Activated naive CD4-positive, alpha-beta T cell treated with anti-CD3 and anti-CD28 coated beads for 36 hours (primary cell): ENCODE results near the gene RBFOX1. TPM values are rescaled to one million over a fixed set of nuclear protein-coding genes. Genes with fewer than 3 reads are reported as not detected.

Experiments used
- CTCF ChIA-PET: fragments of 350-600 bp; sonication (Branson Sonifier 250); formaldehyde crosslinking; loops from one replicate; lab custom pipeline; 2021; ENCODE audit warnings: antibody characterized with exemption; lab: Charles Lee
- DNase-seq: peaks from one replicate; pipeline ENCODE4 v3.0.0-alpha.2; 2020
- H3K27ac Mint-ChIP-seq: one replicate; pipeline ENCODE4 v1.8.0; 2021; ENCODE audit warnings: mild to moderate bottlenecking, mixed read lengths
- H3K27me3 Mint-ChIP-seq: one replicate; pipeline ENCODE4 v1.8.0; 2021; ENCODE audit warnings: low read depth, mixed read lengths
- H3K36me3 Mint-ChIP-seq: one replicate; pipeline ENCODE4 v1.8.0; 2021; ENCODE audit warnings: low read depth, mixed read lengths
- H3K4me1 Mint-ChIP-seq: one replicate; pipeline ENCODE4 v1.8.0; 2021; ENCODE audit warnings: low read depth, mixed read lengths
- H3K4me3 Mint-ChIP-seq: one replicate; pipeline ENCODE4 v1.8.0; 2021; ENCODE audit warnings: mild to moderate bottlenecking, moderate library complexity, mixed read lengths
- H3K9me3 Mint-ChIP-seq: one replicate; pipeline ENCODE4 v1.8.0; 2021; ENCODE audit warnings: mixed read lengths
- intact Hi-C: fragments of 100-400 bp; cut with micrococcal nuclease; formaldehyde crosslinking; loops from one replicate; pipeline ENCODE4 v1.15.1; 2023
- total RNA-seq, 2 experiments: library from RNA; stranded (reverse); gene quantifications; one replicate each; pipeline ENCODE4 v1.2.3, GENCODE V29; 2021

The RBFOX1 gene
- total RNA-seq, 2 experiments from 2014 or later, result not detected

- Mint-ChIP-seq H3K27ac (no peak overlapping the region), H3K9me3 (peaks cover 9% of the 10 kb centered on the region), H3K36me3 (no peaks in the 10 kb centered on the region), H3K4me1 (no peaks in the 10 kb centered on the region), H3K4me3 (no peak overlapping the region), H3K27me3 (no peaks in the 10 kb centered on the region)
- intact Hi-C loops, result no loop called here
- CTCF ChIA-PET, result no interaction called here
- DNase-seq, result no peak
These were observed 49.0 kb downstream of the RBFOX1 start for GRCh38 chr16:7381671-7382070.

DNA sequence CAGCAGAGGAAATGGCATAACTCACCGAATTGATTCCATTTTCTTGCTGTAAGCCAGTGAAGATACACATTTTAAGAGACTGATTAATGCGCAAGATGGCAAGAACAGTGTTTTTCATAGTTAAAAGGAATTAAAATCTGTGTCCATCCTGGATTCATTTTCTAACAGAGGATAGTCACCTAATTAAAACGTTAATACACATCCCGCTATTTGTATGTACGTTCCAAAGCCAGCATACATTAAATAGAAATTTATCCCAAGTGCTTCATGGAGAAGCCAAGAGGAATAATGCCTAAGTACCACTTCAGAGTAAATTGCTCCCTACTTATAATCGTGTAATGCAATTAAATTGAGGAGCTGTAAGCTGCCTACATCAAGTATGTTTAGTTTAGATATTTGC, 49.9 kb downstream of the RBFOX1 start:
- Mint-ChIP-seq H3K4me3 (no peak overlapping the region), H3K27ac (no peak overlapping the region)
- intact Hi-C loops, result no loop called here

GRCh38 chr16:7390974-7391373, 58.3 kb downstream of the RBFOX1 start:
- no peaks in the 10 kb centered on the region for H3K36me3 Mint-ChIP-seq
- CTCF ChIA-PET, result no interaction called here
- H3K4me3 Mint-ChIP-seq, result no peak overlapping the region
- H3K9me3 Mint-ChIP-seq, result peaks cover 21% of the 10 kb centered on the region
- no peak for DNase-seq
- H3K27ac Mint-ChIP-seq, result no peak overlapping the region
- H3K4me1 Mint-ChIP-seq, result no peaks in the 10 kb centered on the region
- intact Hi-C loops, result no loop called here
- no peaks in the 10 kb centered on the region for H3K27me3 Mint-ChIP-seq

More for the DNA sequence above, 49.9 kb downstream of the RBFOX1 start:
- Mint-ChIP-seq H3K27me3 (no peaks in the 10 kb centered on the region), H3K36me3 (no peaks in the 10 kb centered on the region), H3K4me1 (no peaks in the 10 kb centered on the region), H3K9me3 (peaks cover 11% of the 10 kb centered on the region)
- CTCF ChIA-PET, result interaction anchor here (0.6 kb wide), 1 partner anchor 562 kb away, joined by 3 read pairs; no protein-coding TSS in a partner anchor
- no peak for DNase-seq

DNA sequence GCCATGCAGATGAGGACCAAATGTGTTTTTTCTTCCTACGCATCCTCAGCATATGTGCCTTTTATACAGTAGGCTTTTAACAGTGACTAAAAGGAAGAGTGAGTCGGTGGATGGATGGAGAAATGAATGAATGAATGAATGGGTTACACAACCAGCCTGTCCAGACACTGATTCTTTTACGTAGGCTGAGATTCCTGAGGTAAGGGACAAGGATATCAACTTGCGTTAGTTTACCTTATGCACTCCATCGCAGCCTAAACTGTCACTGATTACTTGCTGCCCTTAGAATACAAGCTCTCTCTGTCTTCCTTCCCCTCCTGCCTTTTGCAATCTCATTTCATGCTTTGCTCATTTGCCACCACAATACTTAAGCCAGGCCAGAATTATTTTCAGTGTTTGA, 59.0 kb downstream of the RBFOX1 start:
- CTCF ChIA-PET, result no interaction called here
- Mint-ChIP-seq H3K27ac (no peak overlapping the region), H3K36me3 (no peaks in the 10 kb centered on the region), H3K4me1 (no peaks in the 10 kb centered on the region), H3K9me3 (peaks cover 21% of the 10 kb centered on the region), H3K4me3 (no peak overlapping the region), H3K27me3 (no peaks in the 10 kb centered on the region)
- no peak for DNase-seq
- intact Hi-C loops, result no loop called here

DNA sequence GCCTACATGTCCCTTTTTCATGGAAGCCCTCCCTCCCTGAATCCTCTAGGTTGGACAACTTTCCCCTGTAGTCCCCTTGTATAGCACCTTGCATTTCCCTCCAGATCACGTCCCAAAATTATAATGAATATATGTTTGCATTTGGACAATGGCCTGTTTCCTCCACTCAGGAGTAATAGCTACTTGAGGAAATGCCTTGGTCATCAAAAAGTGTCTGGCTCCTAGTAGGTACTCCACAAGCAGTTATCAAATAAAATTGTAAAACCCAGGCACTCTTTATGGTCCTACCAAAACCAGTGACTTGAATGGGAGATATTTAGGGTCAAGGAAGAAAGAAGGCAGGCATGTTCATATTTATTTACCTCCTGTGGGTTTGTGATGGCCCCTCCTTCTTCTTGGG, 59.6 kb downstream of the RBFOX1 start:
- Mint-ChIP-seq H3K9me3 (peaks cover 19% of the 10 kb centered on the region), H3K27ac (no peak overlapping the region), H3K4me1 (no peaks in the 10 kb centered on the region), H3K4me3 (no peak overlapping the region), H3K36me3 (no peaks in the 10 kb centered on the region), H3K27me3 (no peaks in the 10 kb centered on the region)
- no peak for DNase-seq
- CTCF ChIA-PET, result no interaction called here
- intact Hi-C loops, result no loop called here

DNA sequence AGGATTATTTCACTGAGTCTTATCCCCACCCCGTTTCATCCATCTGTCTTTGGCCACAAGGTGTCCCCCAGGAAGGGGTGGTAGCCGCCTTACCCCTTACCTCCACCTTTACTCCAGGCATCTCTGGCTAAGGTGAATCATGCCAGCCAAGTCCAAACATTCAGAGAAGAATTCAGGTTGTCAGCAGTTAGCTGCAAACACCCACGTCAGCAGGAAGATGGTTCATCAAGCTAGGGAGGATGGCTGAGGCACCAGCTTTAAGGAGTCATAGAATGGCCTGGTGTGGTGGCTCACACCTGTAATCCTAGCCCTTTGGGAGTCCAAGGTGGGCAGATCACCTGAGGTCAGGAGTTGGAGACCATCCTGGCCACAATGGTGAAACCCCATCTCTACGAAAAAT, 61.0 kb downstream of the RBFOX1 start:
- Mint-ChIP-seq H3K9me3 (peaks cover 15% of the 10 kb centered on the region), H3K4me3 (no peak overlapping the region), H3K36me3 (no peaks in the 10 kb centered on the region), H3K27ac (no peak overlapping the region), H3K27me3 (no peaks in the 10 kb centered on the region), H3K4me1 (no peaks in the 10 kb centered on the region)
- DNase-seq, result no peak
- CTCF ChIA-PET, result no interaction called here
- intact Hi-C loops, result no loop called here

- intact Hi-C loops, result no loop called here
- Mint-ChIP-seq H3K9me3 (peaks cover 12% of the 10 kb centered on the region), H3K27ac (no peak overlapping the region), H3K4me1 (no peaks in the 10 kb centered on the region), H3K36me3 (no peaks in the 10 kb centered on the region), H3K4me3 (no peak overlapping the region), H3K27me3 (no peaks in the 10 kb centered on the region)
- CTCF ChIA-PET, result no interaction called here
- no peak for DNase-seq
These were observed 62.2 kb downstream of the RBFOX1 start for GRCh38 chr16:7394720-7395336.

DNA sequence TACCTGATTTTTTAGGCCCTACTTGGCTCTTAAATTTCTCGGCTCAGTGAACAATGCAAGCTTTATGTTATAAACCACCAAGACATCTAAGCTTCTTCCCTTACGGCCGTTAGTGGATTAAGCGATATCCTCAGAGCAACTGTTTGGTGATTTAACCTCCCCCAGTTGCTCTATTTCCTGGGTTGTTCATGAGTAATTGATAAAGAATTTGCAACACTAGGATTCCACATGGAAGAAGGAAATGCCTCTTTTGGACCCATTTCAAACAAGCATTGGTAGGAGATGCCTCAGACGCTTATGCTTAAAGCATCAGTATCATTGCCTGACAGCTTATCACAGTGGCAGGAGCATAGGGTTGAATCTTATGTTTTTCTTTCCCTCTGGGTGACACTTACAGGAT, 65.3 kb downstream of the RBFOX1 start:
- no peak for DNase-seq
- Mint-ChIP-seq H3K9me3 (peaks cover 7% of the 10 kb centered on the region), H3K4me1 (no peaks in the 10 kb centered on the region), H3K36me3 (no peaks in the 10 kb centered on the region), H3K27me3 (no peaks in the 10 kb centered on the region), H3K27ac (no peak overlapping the region), H3K4me3 (no peak overlapping the region)
- CTCF ChIA-PET, result interaction anchor here (0.6 kb wide), 1 partner anchor 203 kb away, joined by 3 read pairs; no protein-coding TSS in a partner anchor
- intact Hi-C loops, result no loop called here

DNA sequence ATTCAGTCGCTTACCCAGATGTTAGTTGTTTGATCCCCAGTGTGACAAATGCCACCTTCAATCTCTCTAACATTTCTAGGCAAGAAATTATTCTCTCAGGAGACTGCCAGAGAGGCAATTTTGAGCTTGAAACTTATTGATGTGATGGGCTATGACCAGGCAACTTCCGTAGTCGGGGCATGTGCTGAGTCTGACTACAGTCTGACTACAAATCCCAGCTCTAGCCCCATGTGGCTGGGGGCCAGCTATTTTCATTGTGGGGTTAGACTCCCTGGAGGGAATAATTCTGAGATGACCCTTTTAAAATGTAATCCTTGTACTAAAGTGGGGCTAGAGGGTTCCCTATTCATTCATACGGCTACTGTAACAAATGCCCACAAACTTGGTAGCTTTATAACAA, 65.9 kb downstream of the RBFOX1 start:
- Mint-ChIP-seq H3K27ac (no peak overlapping the region), H3K4me3 (no peak overlapping the region), H3K9me3 (peaks cover 7% of the 10 kb centered on the region), H3K36me3 (no peaks in the 10 kb centered on the region), H3K4me1 (no peaks in the 10 kb centered on the region), H3K27me3 (no peaks in the 10 kb centered on the region)
- CTCF ChIA-PET, result no interaction called here
- intact Hi-C loops, result no loop called here
- no peak for DNase-seq

DNA sequence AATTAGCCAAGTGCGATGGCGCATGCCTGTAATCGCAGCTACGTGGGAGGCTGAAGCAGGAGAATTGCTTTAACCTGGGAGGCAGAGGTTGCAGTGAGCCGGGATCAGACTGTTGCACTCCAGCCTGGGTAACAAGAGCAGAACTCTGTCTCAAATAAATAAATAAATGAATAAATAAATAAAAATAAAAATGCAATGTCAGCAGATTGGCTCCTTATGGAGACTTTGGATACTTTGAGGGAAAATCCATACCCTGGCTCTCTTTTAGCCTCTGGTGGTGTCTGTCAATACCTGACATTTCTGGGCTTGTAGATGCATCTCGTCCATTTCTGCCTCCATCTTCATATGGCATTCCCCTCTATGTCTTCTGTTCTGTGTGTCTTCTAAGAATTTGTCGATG, 66.7 kb downstream of the RBFOX1 start:
- H3K4me1 Mint-ChIP-seq, result no peaks in the 10 kb centered on the region
- no peak for DNase-seq
- H3K27ac Mint-ChIP-seq, result no peak overlapping the region
- CTCF ChIA-PET, result no interaction called here
- intact Hi-C loops, result no loop called here
- no peak overlapping the region for H3K4me3 Mint-ChIP-seq
- peaks cover 5% of the 10 kb centered on the region for H3K9me3 Mint-ChIP-seq
- H3K27me3 Mint-ChIP-seq, result no peaks in the 10 kb centered on the region
- no peaks in the 10 kb centered on the region for H3K36me3 Mint-ChIP-seq

DNA sequence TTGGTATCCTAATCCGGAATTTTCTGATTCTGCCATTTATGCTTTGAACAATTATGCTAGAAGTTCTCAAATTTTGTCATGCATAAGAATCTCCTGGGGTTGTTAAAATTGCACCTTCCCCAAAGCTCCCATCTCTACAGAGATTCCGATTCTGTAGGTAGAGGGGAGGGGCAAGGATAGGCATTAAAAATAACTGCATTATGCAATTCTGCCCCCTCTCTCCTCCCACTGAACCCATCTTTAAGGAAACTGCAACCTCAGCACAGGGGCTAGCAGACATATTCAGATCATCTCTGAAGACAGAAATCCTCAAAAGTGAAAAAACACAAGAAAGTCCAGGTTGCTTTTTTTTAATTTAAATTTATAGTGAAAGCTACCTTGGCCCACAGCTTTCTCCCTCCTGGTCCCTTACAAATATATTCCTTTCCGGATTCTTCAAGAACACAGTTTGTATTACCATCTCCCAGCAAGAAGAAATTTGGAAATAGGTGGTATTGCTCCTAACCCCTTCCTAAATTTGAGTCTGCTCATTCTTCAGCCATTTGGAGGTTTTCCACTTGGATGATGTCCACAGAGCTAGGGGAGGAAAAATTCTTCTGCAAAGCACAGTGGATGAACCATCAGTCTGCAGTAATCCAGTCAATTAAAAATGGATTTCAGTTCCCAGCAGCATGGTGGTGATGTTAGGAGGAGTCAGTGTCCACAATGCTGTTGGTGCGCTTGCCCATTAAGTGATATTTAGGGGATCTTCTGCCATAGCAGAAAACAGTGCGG, 67.7 kb downstream of the RBFOX1 start:
- H3K4me1 Mint-ChIP-seq, result no peaks in the 10 kb centered on the region
- DNase-seq, result no peak
- no peak overlapping the region for H3K27ac Mint-ChIP-seq
- CTCF ChIA-PET, result no interaction called here
- H3K36me3 Mint-ChIP-seq, result no peaks in the 10 kb centered on the region
- no peak overlapping the region for H3K4me3 Mint-ChIP-seq
- no peaks in the 10 kb centered on the region for H3K9me3 Mint-ChIP-seq
- intact Hi-C loops, result no loop called here
- H3K27me3 Mint-ChIP-seq, result no peaks in the 10 kb centered on the region

DNA sequence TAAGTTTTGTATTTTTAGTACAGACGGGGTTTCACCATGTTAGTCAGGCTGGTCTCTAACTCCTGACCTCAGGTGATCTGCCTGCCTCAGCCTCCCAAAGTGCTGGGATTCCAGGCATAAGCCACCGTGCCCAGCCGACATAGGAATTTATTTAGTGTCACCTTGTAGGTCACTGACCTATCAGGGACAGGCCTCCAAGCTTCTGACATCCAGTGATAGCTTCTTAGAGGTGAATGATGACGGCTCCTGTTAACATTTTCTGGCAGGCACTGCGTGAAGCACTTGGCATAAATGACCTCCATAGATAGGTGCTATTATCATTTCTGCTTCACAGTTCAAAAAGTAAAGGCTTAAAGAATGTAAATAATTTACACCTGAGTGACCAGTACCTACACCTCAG, 71.6 kb downstream of the RBFOX1 start:
- intact Hi-C loops, result no loop called here
- CTCF ChIA-PET, result no interaction called here
- H3K4me3 Mint-ChIP-seq, result no peak overlapping the region
- H3K4me1 Mint-ChIP-seq, result no peaks in the 10 kb centered on the region
- no peaks in the 10 kb centered on the region for H3K36me3 Mint-ChIP-seq
- H3K27ac Mint-ChIP-seq, result no peak overlapping the region
- DNase-seq, result no peak
- H3K9me3 Mint-ChIP-seq, result no peaks in the 10 kb centered on the region
- H3K27me3 Mint-ChIP-seq, result no peaks in the 10 kb centered on the region

DNA sequence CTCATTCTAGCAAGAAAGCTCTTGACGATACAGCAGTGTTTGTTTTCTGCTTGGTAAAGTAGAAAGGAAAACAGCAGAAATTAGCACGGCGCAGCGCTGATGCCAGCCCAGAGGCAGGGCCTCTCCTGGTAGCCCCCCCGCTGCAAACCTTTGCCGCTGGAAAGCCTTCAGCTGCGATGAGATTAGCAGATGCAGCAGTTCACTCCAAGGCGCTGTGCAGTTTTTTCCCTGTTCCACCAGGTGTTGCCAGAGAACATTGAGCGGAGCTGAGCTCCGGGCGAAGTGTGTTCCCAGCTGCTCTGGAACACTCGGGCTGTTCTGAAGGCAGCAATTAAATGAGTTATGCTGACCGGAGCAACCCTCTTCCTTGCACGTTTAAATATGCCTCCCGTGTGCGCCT, 72.5 kb downstream of the RBFOX1 start:
- intact Hi-C loops, result no loop called here
- no peaks in the 10 kb centered on the region for H3K27me3 Mint-ChIP-seq
- no peaks in the 10 kb centered on the region for H3K36me3 Mint-ChIP-seq
- no peak for DNase-seq
- CTCF ChIA-PET, result no interaction called here
- H3K4me1 Mint-ChIP-seq, result no peaks in the 10 kb centered on the region
- no peak overlapping the region for H3K4me3 Mint-ChIP-seq
- peaks cover 2% of the 10 kb centered on the region for H3K9me3 Mint-ChIP-seq
- no peak overlapping the region for H3K27ac Mint-ChIP-seq
